HEK293T (cell line): Measurements from ENCODE around the gene DDC.
A peak's percentile ranks its signal among the peaks of the same experiment; 100 is the strongest.

Experiments
- CTCF ChIA-PET: fragments of 350-600 bp; formaldehyde crosslinking; extraction: SDS; loops from one replicate; lab custom pipeline; 2021; ENCODE audit warnings: antibody characterized with exemption, inconsistent platforms; lab: Yijun Ruan, JAX
- POLR2A ChIA-PET: fragments of 350-600 bp; formaldehyde crosslinking; extraction: SDS; loops from one replicate; lab custom pipeline; 2020; ENCODE audit warnings: antibody characterized with exemption, inconsistent platforms; lab: Yijun Ruan, JAX
- DNase-seq: peaks from one replicate; pipeline ENCODE4 v3.0.0; 2012; ENCODE audit warnings: mixed read lengths; ENCODE audit errors: extremely low spot score
- ARNT ChIP-seq: fragments of 450-650 bp; IDR thresholded peaks from 2 replicates; pipeline ENCODE4 v1.6.1; 2017; ENCODE audit warnings: mild to moderate bottlenecking
- BHLHE40 ChIP-seq: fragments of 450-650 bp; IDR thresholded peaks from 2 replicates; pipeline ENCODE4 v1.6.1; 2016; ENCODE audit warnings: mild to moderate bottlenecking, moderate library complexity, borderline replicate concordance
- CTBP1 ChIP-seq: fragments of 450-650 bp; IDR thresholded peaks from 2 replicates; pipeline ENCODE4 v1.6.1; 2016; ENCODE audit warnings: borderline replicate concordance
- ELF4 ChIP-seq: fragments of 450-650 bp; IDR thresholded peaks from 2 replicates; pipeline ENCODE4 v1.6.1; 2017; ENCODE audit warnings: antibody characterized with exemption
- FOXA1 ChIP-seq: fragments of 450-650 bp; IDR thresholded peaks from 2 replicates; pipeline ENCODE4 v1.6.1; 2016; ENCODE audit warnings: mild to moderate bottlenecking
- FOXK2 ChIP-seq: fragments of 450-650 bp; IDR thresholded peaks from 2 replicates; pipeline ENCODE4 v1.6.1; 2016; ENCODE audit warnings: mild to moderate bottlenecking
- FOXM1 ChIP-seq: fragments of 450-650 bp; IDR thresholded peaks from 2 replicates; pipeline ENCODE4 v1.6.1; 2017; ENCODE audit warnings: mild to moderate bottlenecking, borderline replicate concordance
- HDGF ChIP-seq: fragments of 450-650 bp; IDR thresholded peaks from 2 replicates; pipeline ENCODE4 v1.6.1; 2017; ENCODE audit warnings: antibody characterized with exemption, borderline replicate concordance
- L3MBTL2 ChIP-seq: fragments of 450-650 bp; conservative IDR thresholded peaks from 2 replicates; pipeline ENCODE4 v1.6.1; 2016; ENCODE audit warnings: mild to moderate bottlenecking
- LEF1 ChIP-seq: fragments of 450-650 bp; IDR thresholded peaks from 2 replicates; pipeline ENCODE4 v1.6.1; 2017; ENCODE audit warnings: mild to moderate bottlenecking, borderline replicate concordance
- NFRKB ChIP-seq: fragments of 450-650 bp; IDR thresholded peaks from 2 replicates; pipeline ENCODE4 v1.6.1; 2016; ENCODE audit warnings: mild to moderate bottlenecking, moderate library complexity
- SP1 ChIP-seq: fragments of 450-650 bp; IDR thresholded peaks from 2 replicates; pipeline ENCODE4 v1.6.1; 2017
- SUZ12 ChIP-seq: fragments of 450-650 bp; IDR thresholded peaks from 2 replicates; pipeline ENCODE4 v1.6.1; 2016; ENCODE audit warnings: mild to moderate bottlenecking
- TARDBP ChIP-seq: fragments of 450-650 bp; IDR thresholded peaks from 2 replicates; pipeline ENCODE4 v1.6.1; 2016
- ZNF384 ChIP-seq: fragments of 450-650 bp; IDR thresholded peaks from 2 replicates; pipeline ENCODE4 v1.6.1; 2016
- TF ChIP-seq, protein P1 (sequence below): fragments of 450-650 bp; IDR thresholded peaks from 2 replicates; pipeline ENCODE4 v1.6.1; 2016

DDC gene

DNA sequence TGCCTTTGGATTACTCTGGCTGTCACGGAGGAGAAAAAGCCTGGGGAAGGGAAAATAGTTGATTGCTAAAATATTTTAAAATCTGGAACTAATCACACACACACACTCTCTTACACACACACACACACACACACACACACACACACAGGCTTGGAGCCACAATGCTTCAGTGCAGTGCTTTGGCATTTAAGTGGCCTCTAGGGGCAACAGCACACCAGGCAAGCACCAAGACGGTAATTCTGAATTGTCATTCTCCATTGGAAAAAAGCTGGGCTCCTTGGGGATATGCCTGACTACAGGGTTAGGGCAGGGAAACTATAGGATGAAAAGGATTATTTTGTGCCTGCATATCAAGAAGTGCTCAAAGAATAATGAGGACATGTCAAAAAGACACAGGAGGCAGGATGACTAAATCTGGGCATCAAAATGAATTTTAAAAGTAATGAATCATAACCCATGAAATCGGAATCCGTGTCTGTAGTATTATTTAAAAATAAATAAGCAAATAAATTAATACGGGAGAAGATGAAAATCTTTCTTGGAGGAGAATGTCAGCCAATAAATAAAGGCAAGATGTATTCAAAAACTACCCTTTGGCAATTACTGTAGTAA, 30.4 kb upstream of the DDC start:
- DNase-seq, result peak; percentile 51
- ChIA-PET POLR2A (no interaction called here), CTCF (no interaction called here)
- TF ChIP-seq ARNT, result no peak
- no peak for TF ChIP-seq ZNF384
- TF ChIP-seq NFRKB, result no peak
- TF ChIP-seq SUZ12, result no peak
- no peak for TF ChIP-seq CTBP1
- TF ChIP-seq FOXK2, result no peak
- no peak for TF ChIP-seq HDGF
- no peak for TF ChIP-seq SP1
- TF ChIP-seq, protein P1, sequence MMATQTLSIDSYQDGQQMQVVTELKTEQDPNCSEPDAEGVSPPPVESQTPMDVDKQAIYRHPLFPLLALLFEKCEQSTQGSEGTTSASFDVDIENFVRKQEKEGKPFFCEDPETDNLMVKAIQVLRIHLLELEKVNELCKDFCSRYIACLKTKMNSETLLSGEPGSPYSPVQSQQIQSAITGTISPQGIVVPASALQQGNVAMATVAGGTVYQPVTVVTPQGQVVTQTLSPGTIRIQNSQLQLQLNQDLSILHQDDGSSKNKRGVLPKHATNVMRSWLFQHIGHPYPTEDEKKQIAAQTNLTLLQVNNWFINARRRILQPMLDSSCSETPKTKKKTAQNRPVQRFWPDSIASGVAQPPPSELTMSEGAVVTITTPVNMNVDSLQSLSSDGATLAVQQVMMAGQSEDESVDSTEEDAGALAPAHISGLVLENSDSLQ, result no peak
- TF ChIP-seq FOXM1, result no peak
- no peak for TF ChIP-seq FOXA1
- TF ChIP-seq LEF1, result no peak
- no peak for TF ChIP-seq ELF4
- no peak for TF ChIP-seq TARDBP
- TF ChIP-seq L3MBTL2, result no peak

DNA sequence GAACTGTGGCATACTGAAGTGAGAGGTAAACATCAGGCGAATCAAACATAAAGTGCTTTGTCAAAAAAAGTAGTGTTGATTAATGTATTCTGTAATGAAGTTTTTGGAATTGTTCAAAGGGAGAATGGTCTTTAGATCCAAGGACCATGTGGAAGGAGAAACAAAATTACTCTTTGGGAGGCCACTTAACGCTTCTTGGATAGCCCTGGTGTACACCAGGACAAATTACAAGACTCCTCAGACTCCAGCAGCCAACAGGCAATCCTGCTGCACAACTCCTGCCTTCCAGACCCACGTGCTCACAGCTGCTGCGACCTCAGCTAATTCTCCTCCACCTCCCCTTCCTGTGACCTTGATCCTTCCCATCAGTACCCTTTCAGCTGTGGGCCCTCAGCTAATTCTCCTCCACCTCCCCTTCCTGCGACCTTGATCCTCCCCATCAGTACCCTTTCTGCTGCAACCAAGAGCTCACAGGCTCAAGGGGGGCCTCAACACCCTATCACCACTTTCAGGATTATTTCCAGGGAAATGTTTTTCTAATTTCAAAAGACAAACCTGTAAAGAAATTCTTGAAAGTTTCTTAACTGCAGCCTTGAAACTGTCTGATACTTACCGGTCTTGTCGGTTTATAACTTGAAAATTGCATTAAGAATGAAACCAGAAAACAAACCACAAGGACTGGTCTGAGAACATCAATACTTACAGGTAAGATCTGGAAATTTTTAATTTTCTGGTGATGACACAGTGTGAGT, 29.7 kb upstream of the DDC start:
- POLR2A ChIA-PET, result no interaction called here
- no peak for DNase-seq
- CTCF ChIA-PET, result no interaction called here
- TF ChIP-seq ARNT (no peak), ZNF384 (no peak), LEF1 (no peak), SUZ12 (no peak), NFRKB (no peak), BHLHE40 (no peak), HDGF (no peak), FOXA1 (no peak), TARDBP (no peak), FOXM1 (no peak), ELF4 (no peak), FOXK2 (no peak), SP1 (no peak), CTBP1 (no peak), L3MBTL2 (no peak)
- TF ChIP-seq, protein P1, result no peak

DNA sequence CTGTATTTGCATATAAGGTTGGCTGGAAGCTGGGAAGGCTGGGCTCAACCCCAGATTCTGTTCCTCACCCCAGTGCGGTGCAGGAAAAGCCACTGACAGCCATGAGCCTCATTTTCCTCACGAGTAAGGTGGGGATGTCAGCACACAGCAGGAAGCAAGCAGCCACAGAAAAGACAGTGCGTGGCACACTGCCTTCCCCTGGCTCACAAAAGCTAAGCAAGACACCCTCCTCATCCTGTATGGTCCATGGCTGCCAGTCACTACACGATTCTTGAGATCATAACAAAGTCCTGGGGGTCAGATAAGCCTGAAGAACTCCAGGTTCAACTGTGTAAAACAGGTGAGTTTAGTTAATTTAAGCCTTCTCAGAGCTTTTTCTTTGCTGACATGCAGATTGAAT, 28.9 kb upstream of the DDC start:
- DNase-seq, result no peak
- TF ChIP-seq ZNF384 (no peak), NFRKB (no peak), ELF4 (no peak), ARNT (no peak), CTBP1 (no peak), BHLHE40 (no peak), LEF1 (no peak), L3MBTL2 (no peak), FOXK2 (no peak), SP1 (no peak), TARDBP (no peak), FOXA1 (no peak), HDGF (no peak), FOXM1 (no peak), SUZ12 (no peak)
- TF ChIP-seq, protein P1, result no peak
- CTCF ChIA-PET, result no interaction called here
- POLR2A ChIA-PET, result no interaction called here

DNA sequence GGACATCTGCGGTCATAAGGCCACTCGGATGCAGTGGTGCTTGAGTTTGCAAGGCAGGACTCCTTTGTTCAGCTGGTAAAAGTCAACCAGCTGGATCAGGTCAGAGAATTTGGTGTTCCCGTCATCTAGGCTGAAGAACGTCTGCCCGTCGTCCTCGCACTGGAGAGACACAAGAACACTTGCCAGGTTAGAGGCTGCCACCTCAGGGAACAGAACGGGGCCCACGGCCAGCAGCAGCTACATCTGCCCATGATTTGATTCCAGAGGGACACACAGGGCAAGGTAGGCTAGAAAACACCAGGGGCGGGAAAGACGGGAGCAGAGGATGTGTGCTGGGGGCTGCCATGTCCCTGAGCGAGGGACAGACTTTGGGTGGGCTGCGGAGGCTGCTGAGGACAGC, 27.7 kb upstream of the DDC start:
- no peak for DNase-seq
- ChIA-PET CTCF (no interaction called here), POLR2A (no interaction called here)
- TF ChIP-seq FOXA1 (no peak), BHLHE40 (no peak), SUZ12 (no peak), SP1 (no peak), ZNF384 (no peak), TARDBP (no peak), NFRKB (no peak), FOXK2 (no peak), HDGF (no peak), ELF4 (no peak), CTBP1 (no peak), FOXM1 (no peak), L3MBTL2 (no peak), ARNT (no peak), LEF1 (no peak)
- TF ChIP-seq, protein P1, result no peak
